Heart left ventricle (tissue), 13 donors: ENCODE results near the gene ZNF254.

Experiments
- CTCF ChIP-seq, 12 donors: fragments of 200-600 bp; sonication (generic) in 4 of 12; IDR thresholded peaks; one replicate each; pipeline versions ENCODE4 v1.5.0 to v1.8.0; 2018 to 2022; ENCODE audit warnings: antibody characterized with exemption in 12 of 12, mild to moderate bottlenecking in 5 of 12
- POLR2A ChIP-seq, 2 donors: fragments of 450-650 bp; IDR thresholded peaks; one replicate each; pipeline ENCODE4 v1.6.1; 2017; ENCODE audit warnings: antibody characterized with exemption in 2 of 2, mild to moderate bottlenecking in 2 of 2, moderate library complexity in 2 of 2
- donor health status: ischemic (EF 13 %, LVEDD 7.1; RV severe dilation, severe dysfunction).
- donor health status: DM: no; HTN: yes; CAD: no.
- donor health status: DM: no; HTN: no; CAD: no.
- donor health status: ischemic (EF 25% LVEDD 6.9; RV normal size, moderate dysfunction).
- donor health status: ischemic (EF 25% LVEDD 5.7; RV mildly dilated, moderate dysfunction).
- donor health status: ischemic (EF 35%, LVEDD 5.7; RV mildly dilated, moderate dysfunction).
- donor health status: nonischemic (EF 11% LVEDD 7.7; RV severe dilation, severe dysfunction).
- donor health status: DM: yes; HTN: yes; CAD: no.
- donor health status: PGD.
- donor health status: ischemic (EF 29% LVEDD 5.4; RV normal size, mild dysfunction).
- donor health status: nonischemic (EF 23%, LVEDD 6.1; RV moderate dilation, normal function).

- TF ChIP-seq POLR2A (IDR thresholded peaks at IDR 0.05) (no peak), CTCF (IDR thresholded peaks at IDR 0.05) (no peak)
These were observed 86.9 kb downstream of the ZNF254 start for GRCh38 chr19:24173882-24174281.
